Tibial nerve (tissue), 4 donors: Measurements from ENCODE around the gene PDE6H. TPM values are rescaled to one million over a fixed set of nuclear protein-coding genes. Genes with fewer than 3 reads are reported as not detected.

Source experiments
- DNase-seq, 2 donors: peaks; one replicate each; pipeline ENCODE4 v3.0.0-alpha.2; 2019; ENCODE audit warnings: low spot score in 2 of 2
- H3K27ac ChIP-seq, 4 donors: fragments of 200-600 bp; sonication (generic) in 3 of 4; one replicate each; pipeline ENCODE4 v1.5.1; 2017 to 2019; ENCODE audit warnings: mild to moderate bottlenecking in 1 of 4
- H3K27me3 ChIP-seq, 2 donors: fragments of 200-600 bp; sonication (generic) in 1 of 2; one replicate each; pipeline versions ENCODE4 v1.5.1 to v1.6.0; 2017 to 2019
- H3K36me3 ChIP-seq, 3 donors: fragments of 200-600 bp; sonication (generic); one replicate each; pipeline ENCODE4 v1.5.1; 2018 to 2019
- H3K4me1 ChIP-seq, 4 donors: fragments of 200-600 bp; sonication (generic) in 3 of 4; one replicate each; pipeline ENCODE4 v1.5.1; 2017 to 2019
- H3K4me3 ChIP-seq, 4 donors: fragments of 200-600 bp; sonication (generic) in 3 of 4; one replicate each; pipeline ENCODE4 v1.5.1; 2017 to 2019; ENCODE audit warnings: mild to moderate bottlenecking in 1 of 4, moderate library complexity in 1 of 4
- H3K9me3 ChIP-seq, 4 donors: fragments of 200-600 bp; sonication (generic) in 3 of 4; one replicate each; pipeline ENCODE4 v1.5.1; 2017 to 2019
- EP300 ChIP-seq, 2 donors: sonication (generic); formaldehyde crosslinking; IDR thresholded peaks; one replicate each; pipeline ENCODE4 v1.6.1; 2017; ENCODE audit warnings: antibody characterized with exemption in 2 of 2, mild to moderate bottlenecking in 1 of 2
- POLR2A ChIP-seq, 2 donors: fragments of 450-650 bp; IDR thresholded peaks; one replicate each; pipeline ENCODE4 v1.6.1; 2017; ENCODE audit warnings: antibody characterized with exemption in 2 of 2, mild to moderate bottlenecking in 2 of 2, moderate library complexity in 2 of 2
- WGBS, 2 donors: methylation state at CpG; one replicate each; pipeline ENCODE4 v1.1.5; 2018; 5-methylcytosine and 5-hydroxymethylcytosine counted together
- total RNA-seq, 4 donors: library from RNA; depleted of rRNA; stranded (reverse); fragments of >200 nt; gene quantifications; one replicate each; pipeline ENCODE4 v1.1.0, GENCODE V29; 2016
- TF ChIP-seq, protein P1 (sequence below), 5 experiments: fragments of 200-600 bp in 3 of 5; fragments of 450-650 bp in 2 of 5; sonication (generic) in 3 of 5; IDR thresholded peaks; one replicate each; pipeline ENCODE4 v1.5.1; 2016 to 2019; ENCODE audit warnings: antibody characterized with exemption in 5 of 5, mild to moderate bottlenecking in 3 of 5, moderate library complexity in 2 of 5

The PDE6H gene
- total RNA-seq, 4 donors from 2014 or later = not detected

DNA sequence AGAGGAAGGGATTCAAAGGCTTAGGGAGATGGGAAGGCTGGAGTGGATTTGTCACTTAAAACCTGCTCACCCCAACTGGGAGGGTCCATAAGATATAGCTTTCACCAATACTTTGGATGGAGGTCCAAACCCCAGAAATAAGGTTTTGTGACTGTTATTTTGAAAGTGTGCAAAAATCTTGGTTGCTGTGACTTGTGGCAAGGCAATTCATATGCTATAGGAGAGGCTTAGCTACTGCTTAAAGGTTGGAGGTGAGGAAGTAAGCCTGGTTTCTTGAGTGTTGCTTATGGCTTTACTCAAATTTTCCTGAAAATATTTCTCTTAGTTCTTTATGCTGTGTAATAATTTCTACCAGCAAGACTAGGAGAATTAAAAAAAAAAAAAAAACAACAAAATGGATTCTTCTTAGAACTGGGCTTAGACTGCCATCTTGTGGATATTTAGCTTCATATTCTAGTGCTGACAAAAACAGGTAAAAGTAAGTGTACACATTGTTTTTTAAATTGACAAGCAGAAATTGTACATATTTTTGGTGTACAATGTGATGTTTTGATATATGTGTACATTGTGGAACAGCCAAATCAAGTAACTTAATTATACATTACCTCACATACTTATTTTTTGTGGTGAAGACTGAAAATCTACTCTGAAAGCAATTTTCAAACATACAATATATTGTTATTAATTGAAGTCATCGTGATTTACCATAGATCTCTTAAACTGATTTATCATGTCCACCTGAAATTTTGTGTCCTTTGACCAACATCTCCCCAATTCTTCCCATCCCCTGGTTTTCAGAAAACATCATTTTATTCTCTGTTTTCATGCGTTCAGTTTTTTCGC lies 23.0 kb downstream of the PDE6H start:
- 89 to 90% methylated on average over 3 of the region's 3 CpGs for WGBS, 2 donors
- Histone ChIP-seq H3K9me3 (peaks cover 0 to 3% (median 0%) of the 10 kb centered on the region in 4 donors), H3K27ac (peak overlapping the region in 1 of 4 donors; percentile 33), H3K27me3 (no peaks in the 10 kb centered on the region), H3K4me3 (no peak overlapping the region), H3K4me1 (peaks cover 0 to 14% (median 0%) of the 10 kb centered on the region in 4 donors), H3K36me3 (no peaks in the 10 kb centered on the region)
- TF ChIP-seq, protein P1, sequence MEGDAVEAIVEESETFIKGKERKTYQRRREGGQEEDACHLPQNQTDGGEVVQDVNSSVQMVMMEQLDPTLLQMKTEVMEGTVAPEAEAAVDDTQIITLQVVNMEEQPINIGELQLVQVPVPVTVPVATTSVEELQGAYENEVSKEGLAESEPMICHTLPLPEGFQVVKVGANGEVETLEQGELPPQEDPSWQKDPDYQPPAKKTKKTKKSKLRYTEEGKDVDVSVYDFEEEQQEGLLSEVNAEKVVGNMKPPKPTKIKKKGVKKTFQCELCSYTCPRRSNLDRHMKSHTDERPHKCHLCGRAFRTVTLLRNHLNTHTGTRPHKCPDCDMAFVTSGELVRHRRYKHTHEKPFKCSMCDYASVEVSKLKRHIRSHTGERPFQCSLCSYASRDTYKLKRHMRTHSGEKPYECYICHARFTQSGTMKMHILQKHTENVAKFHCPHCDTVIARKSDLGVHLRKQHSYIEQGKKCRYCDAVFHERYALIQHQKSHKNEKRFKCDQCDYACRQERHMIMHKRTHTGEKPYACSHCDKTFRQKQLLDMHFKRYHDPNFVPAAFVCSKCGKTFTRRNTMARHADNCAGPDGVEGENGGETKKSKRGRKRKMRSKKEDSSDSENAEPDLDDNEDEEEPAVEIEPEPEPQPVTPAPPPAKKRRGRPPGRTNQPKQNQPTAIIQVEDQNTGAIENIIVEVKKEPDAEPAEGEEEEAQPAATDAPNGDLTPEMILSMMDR (IDR thresholded peaks at IDR 0.05) = peak; percentile 49 to 73 (median 52)
- no peak for TF ChIP-seq POLR2A (IDR thresholded peaks at IDR 0.05)
- no peak for TF ChIP-seq EP300 (IDR thresholded peaks at IDR 0.05)
- DNase-seq = no peak

DNA sequence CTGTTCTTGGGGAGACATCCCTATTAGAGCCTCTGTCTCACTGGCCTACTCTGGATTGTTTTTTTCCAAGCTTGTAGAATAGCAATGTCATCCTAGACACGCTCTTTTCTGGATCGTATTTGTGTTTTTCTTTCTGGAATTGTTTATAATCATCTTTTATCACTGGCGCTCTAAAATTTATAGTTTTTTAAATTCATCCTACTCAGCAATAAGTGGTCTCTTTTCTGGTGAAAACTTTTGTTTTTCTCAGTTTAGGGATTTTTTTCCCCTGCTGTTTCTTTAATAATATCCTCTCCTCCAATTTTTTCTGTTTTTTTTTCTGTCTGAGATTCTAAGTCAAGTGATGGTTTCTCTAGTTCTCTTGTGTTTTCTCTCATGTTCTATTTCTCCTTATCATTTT lies 25.2 kb downstream of the PDE6H start:
- TF ChIP-seq EP300 (IDR thresholded peaks at IDR 0.05) (no peak), POLR2A (IDR thresholded peaks at IDR 0.05) (no peak)
- TF ChIP-seq, protein P1 (IDR thresholded peaks at IDR 0.05) = no peak
- Histone ChIP-seq H3K4me1 (peaks cover 0 to 26% (median 0%) of the 10 kb centered on the region in 4 donors), H3K36me3 (no peaks in the 10 kb centered on the region), H3K27me3 (no peaks in the 10 kb centered on the region), H3K4me3 (no peak overlapping the region), H3K27ac (no peak overlapping the region), H3K9me3 (no peaks in the 10 kb centered on the region)
- 65% methylated on average over 3 of the region's 3 CpGs for WGBS, 2 donors
- no peak for DNase-seq

DNA sequence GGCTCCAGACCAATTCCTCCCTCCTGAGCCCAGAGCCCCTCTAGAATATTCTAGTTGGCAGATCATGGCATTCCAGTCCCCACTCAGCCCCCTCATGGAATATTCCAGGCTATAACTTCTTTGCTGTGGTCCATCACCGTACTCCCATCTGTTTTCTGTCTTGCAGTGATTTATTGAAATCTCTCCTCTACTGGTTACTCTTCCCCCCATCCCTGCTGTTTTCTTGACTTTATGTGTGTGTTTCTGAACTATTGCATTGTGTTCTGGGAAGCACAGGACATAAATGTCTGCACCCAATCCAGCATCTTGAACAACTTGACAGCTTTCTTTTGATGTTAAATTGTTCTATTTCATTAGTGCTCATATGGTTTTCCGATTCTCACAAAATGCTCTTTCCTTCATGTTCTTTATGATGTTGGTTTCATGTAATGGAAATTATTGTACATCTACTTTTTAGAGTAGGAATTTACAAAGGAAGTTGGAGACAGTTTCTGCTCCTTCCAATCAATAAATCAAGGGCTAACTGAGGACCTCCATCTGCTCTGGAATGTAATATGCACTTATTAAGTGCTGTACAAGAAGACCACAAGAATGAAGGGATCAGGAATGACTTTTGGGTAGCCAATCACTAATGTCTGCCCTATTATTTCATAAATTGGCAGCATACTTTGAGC lies 26.3 kb downstream of the PDE6H start:
- no peak overlapping the region for H3K27ac ChIP-seq
- H3K9me3 ChIP-seq = no peaks in the 10 kb centered on the region
- no peaks in the 10 kb centered on the region for H3K36me3 ChIP-seq
- whole genome bisulfite sequencing, 2 donors = 86 to 90% methylated on average over 2 of the region's 2 CpGs
- TF ChIP-seq POLR2A (IDR thresholded peaks at IDR 0.05) = no peak
- TF ChIP-seq, protein P1 (IDR thresholded peaks at IDR 0.05) = no peak
- no peak for TF ChIP-seq EP300 (IDR thresholded peaks at IDR 0.05)
- no peak overlapping the region for H3K4me3 ChIP-seq
- DNase-seq = no peak
- H3K27me3 ChIP-seq = no peaks in the 10 kb centered on the region
- peaks cover 0 to 26% (median 0%) of the 10 kb centered on the region in 4 donors for H3K4me1 ChIP-seq

DNA sequence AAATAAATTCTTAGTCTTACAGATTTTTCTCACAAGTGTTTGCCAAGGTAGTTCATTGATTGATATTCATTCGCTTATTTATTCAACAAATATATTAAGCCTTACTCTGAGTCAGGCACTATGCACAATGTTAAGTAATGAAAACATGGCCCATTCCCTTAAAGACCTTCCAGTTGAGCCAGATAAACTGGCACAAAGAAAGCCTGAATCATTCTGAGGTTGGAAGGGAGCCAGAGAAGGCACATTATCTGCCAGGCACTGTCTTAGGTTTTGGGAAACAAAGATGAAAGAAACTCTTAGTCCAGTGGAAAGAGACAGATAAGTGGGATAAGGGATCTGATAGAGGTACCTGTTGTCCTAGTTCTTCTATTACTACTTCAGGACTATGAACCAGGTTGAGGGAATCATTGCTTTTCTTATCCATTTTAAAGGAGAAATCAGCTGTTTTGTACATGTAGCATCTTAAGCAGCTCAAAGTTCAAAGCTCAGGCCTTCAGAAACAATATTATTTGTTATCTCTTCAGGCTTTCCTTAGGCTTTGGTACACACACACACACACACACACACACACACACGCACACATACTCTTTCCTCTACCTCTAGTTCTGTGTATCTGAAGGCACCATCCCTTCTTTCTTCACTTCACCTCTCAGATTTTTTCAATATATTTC lies 27.0 kb downstream of the PDE6H start:
- Histone ChIP-seq H3K9me3 (no peaks in the 10 kb centered on the region), H3K36me3 (no peaks in the 10 kb centered on the region), H3K27me3 (no peaks in the 10 kb centered on the region), H3K27ac (no peak overlapping the region), H3K4me3 (no peak overlapping the region), H3K4me1 (peaks cover 0 to 25% (median 0%) of the 10 kb centered on the region in 4 donors)
- TF ChIP-seq EP300 (IDR thresholded peaks at IDR 0.05) (no peak), POLR2A (IDR thresholded peaks at IDR 0.05) (no peak)
- TF ChIP-seq, protein P1 (IDR thresholded peaks at IDR 0.05) = no peak
- 81 to 84% methylated on average over 2 of the region's 2 CpGs for WGBS, 2 donors
- no peak for DNase-seq
